Keratinocyte (primary cell): ENCODE data around the gene TAOK3. TPM values are rescaled to one million over a fixed set of nuclear protein-coding genes. Genes with fewer than 3 reads are reported as not detected.
A peak's percentile ranks its signal among the peaks of the same experiment; 100 is the strongest.

Experiments
- DNase-seq: peaks from one replicate; pipeline ENCODE4 v3.0.0-alpha.2; 2011; ENCODE audit warnings: low read depth, missing footprints, low spot score
- FAIRE-seq: peaks from 2 replicates; lab custom pipeline; 2011; peaks lifted over from hg19 to GRCh38; lab: Jason Lieb, UNC
- H2AFZ ChIP-seq: 2 replicates; pipeline ENCODE4 v1.6.0; 2012; ENCODE audit warnings: low read length, control low read depth, inconsistent platforms; ENCODE audit not compliant: control insufficient read depth
- H3K27ac ChIP-seq: 2 replicates; pipeline ENCODE4 v1.5.1; 2011; ENCODE audit warnings: low read length; ENCODE audit not compliant: control insufficient read depth, insufficient read depth
- H3K27me3 ChIP-seq: 3 replicates; pipeline ENCODE4 v1.6.0; 2011; ENCODE audit warnings: low read length; ENCODE audit not compliant: control insufficient read depth, insufficient read depth; ENCODE audit errors: extremely low read depth
- H3K36me3 ChIP-seq, 2 experiments: 2 replicates in 1 of 2; 3 replicates in 1 of 2; pipeline ENCODE4 v1.5.1; 2011; ENCODE audit warnings: low read length in 2 of 2, mild to moderate bottlenecking in 1 of 2; ENCODE audit not compliant: control insufficient read depth in 2 of 2, insufficient read depth in 2 of 2; ENCODE audit errors: extremely low read depth in 1 of 2
- H3K4me1 ChIP-seq: 3 replicates; pipeline ENCODE4 v1.5.1; 2011; ENCODE audit warnings: low read length; ENCODE audit not compliant: control insufficient read depth, insufficient read depth; ENCODE audit errors: extremely low read depth
- H3K4me2 ChIP-seq: 3 replicates; pipeline ENCODE4 v1.6.0; 2011; ENCODE audit warnings: low read depth, low read length; ENCODE audit not compliant: control insufficient read depth, insufficient read depth; ENCODE audit errors: extremely low read depth
- H3K4me3 ChIP-seq, 3 experiments: fragments of 200-600 bp in 1 of 3; sonication (generic) in 1 of 3; 2 replicates in 2 of 3; 3 replicates in 1 of 3; pipeline ENCODE4 v1.5.1; 2011 to 2016; ENCODE audit warnings: low read length in 3 of 3, mild to moderate bottlenecking in 3 of 3, control low read depth in 2 of 3, inconsistent platforms in 1 of 3, low read depth in 1 of 3, mixed read lengths in 1 of 3, mixed run types in 1 of 3, moderate library complexity in 1 of 3; ENCODE audit not compliant: control insufficient read depth in 2 of 3, insufficient read depth in 2 of 3; ENCODE audit errors: extremely low read depth in 1 of 3
- H3K79me2 ChIP-seq: 2 replicates; pipeline ENCODE4 v1.6.0; 2012; ENCODE audit warnings: low read length; ENCODE audit not compliant: control insufficient read depth, insufficient read depth
- H3K9ac ChIP-seq: 3 replicates; pipeline ENCODE4 v1.6.0; 2011; ENCODE audit warnings: low read length; ENCODE audit not compliant: control insufficient read depth, insufficient read depth; ENCODE audit errors: extremely low read depth
- H3K9me1 ChIP-seq: 3 replicates; pipeline ENCODE4 v1.6.0; 2011; ENCODE audit warnings: low read length; ENCODE audit not compliant: control insufficient read depth, insufficient read depth; ENCODE audit errors: extremely low read depth
- H3K9me3 ChIP-seq: 2 replicates; pipeline ENCODE4 v1.5.1; 2012; ENCODE audit warnings: low read depth, low read length; ENCODE audit not compliant: control insufficient read depth
- H4K20me1 ChIP-seq: 3 replicates; pipeline ENCODE4 v1.6.0; 2011; ENCODE audit warnings: low read length; ENCODE audit not compliant: control insufficient read depth, insufficient read depth; ENCODE audit errors: extremely low read depth
- EZH2 ChIP-seq: IDR thresholded peaks from one replicate; pipeline ENCODE4 v1.6.1; 2012; ENCODE audit warnings: inconsistent platforms, mild to moderate bottlenecking, low read length, moderate library complexity
- dilution Hi-C: fragments of 300-500 bp; cut with MboI; formaldehyde crosslinking; loops from one replicate; pipeline ENCODE4 v1.7.0; 2020; ENCODE audit warnings: low sequenced_read_pairs; ENCODE audit not compliant: extremely low pct_ligation_motif_present
- polyA plus RNA-seq, 5 experiments: library from polyadenylated mRNA; depleted of rRNA in 3 of 5; stranded (reverse) in 3 of 5; stranded (forward) in 1 of 5; unstranded in 1 of 5; fragments of >200 nt; gene quantifications; 1 replicate in 1 of 5; 2 replicates in 3 of 5; 3 replicates in 1 of 5; pipeline versions ENCODE4 v1.2.1 to v1.2.3, GENCODE V29; 2011 to 2012; ENCODE audit warnings: missing spikeins in 2 of 5, low read depth in 1 of 5, low replicate concordance in 1 of 5
- TF ChIP-seq, protein P1 (sequence below), 3 experiments: IDR thresholded peaks in 1 of 3; conservative IDR thresholded peaks in 1 of 3; optimal IDR thresholded peaks in 1 of 3; 2 replicates in 2 of 3; 3 replicates in 1 of 3; pipeline versions ENCODE3 to v1.5.1; 2011; ENCODE audit warnings: low read length in 3 of 3, mild to moderate bottlenecking in 3 of 3, moderate library complexity in 2 of 3, control low read depth in 1 of 3, inconsistent platforms in 1 of 3; ENCODE audit not compliant: insufficient read depth in 2 of 3; ENCODE audit errors: extremely low read depth in 1 of 3

The TAOK3 gene
- polyA plus RNA-seq, 1 donor (not counting 4 experiments of a cell fraction or from before 2014, with no cell fraction given): 35.0 TPM

DNA sequence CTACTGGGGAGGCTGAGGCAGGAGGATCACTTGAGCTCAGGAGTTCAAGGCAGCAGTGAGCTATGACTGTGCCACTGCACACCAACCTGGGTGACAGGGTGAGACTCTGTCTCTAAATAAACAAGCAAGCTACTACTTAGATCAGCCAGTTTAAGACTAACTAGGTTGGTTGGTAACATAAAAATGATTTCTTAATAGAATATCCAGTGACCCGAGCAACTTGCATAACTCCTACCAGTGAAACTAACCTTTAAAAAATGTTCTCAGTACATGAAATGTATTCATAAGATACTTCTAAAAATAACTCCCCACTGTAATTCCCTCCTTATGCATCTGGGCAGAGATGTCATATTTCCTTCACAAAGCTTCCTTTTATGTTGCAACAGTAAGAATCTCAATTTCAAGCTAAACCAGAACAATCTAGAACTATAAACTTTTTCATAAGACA is 15.9 kb downstream of the TAOK3 start:
- no peaks in the 10 kb centered on the region for H3K9me1 ChIP-seq
- TF ChIP-seq, protein P1, sequence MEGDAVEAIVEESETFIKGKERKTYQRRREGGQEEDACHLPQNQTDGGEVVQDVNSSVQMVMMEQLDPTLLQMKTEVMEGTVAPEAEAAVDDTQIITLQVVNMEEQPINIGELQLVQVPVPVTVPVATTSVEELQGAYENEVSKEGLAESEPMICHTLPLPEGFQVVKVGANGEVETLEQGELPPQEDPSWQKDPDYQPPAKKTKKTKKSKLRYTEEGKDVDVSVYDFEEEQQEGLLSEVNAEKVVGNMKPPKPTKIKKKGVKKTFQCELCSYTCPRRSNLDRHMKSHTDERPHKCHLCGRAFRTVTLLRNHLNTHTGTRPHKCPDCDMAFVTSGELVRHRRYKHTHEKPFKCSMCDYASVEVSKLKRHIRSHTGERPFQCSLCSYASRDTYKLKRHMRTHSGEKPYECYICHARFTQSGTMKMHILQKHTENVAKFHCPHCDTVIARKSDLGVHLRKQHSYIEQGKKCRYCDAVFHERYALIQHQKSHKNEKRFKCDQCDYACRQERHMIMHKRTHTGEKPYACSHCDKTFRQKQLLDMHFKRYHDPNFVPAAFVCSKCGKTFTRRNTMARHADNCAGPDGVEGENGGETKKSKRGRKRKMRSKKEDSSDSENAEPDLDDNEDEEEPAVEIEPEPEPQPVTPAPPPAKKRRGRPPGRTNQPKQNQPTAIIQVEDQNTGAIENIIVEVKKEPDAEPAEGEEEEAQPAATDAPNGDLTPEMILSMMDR (optimal IDR thresholded peaks at IDR 0.05 in 1 of 3, IDR thresholded peaks at IDR 0.05 in 1 of 3, conservative IDR thresholded peaks at IDR 0.05 in 1 of 3; ENCODE audit: extremely low read depth in 1 of 3, insufficient read depth in 2 of 3, low read length in 3 of 3): no peak
- TF ChIP-seq EZH2: no peak
- H3K27me3 ChIP-seq: no peaks in the 10 kb centered on the region
- peak overlapping the region; percentile 77 for H3K27ac ChIP-seq
- H3K4me3 ChIP-seq: no peak overlapping the region
- H3K36me3 ChIP-seq: no peaks in the 10 kb centered on the region
- H3K9me3 ChIP-seq: no peaks in the 10 kb centered on the region
- H3K79me2 ChIP-seq: peaks cover 64% of the 10 kb centered on the region
- H2AFZ ChIP-seq: no peak overlapping the region
- H3K4me1 ChIP-seq: peaks cover 30% of the 10 kb centered on the region
- H3K9ac ChIP-seq: peak overlapping the region; percentile 29
- FAIRE-seq (peak; percentile 43), DNase-seq (no peak)
- dilution Hi-C loops: no loop called here
- peak overlapping the region; percentile 61 for H3K4me2 ChIP-seq
- H4K20me1 ChIP-seq: no peaks in the 10 kb centered on the region

DNA sequence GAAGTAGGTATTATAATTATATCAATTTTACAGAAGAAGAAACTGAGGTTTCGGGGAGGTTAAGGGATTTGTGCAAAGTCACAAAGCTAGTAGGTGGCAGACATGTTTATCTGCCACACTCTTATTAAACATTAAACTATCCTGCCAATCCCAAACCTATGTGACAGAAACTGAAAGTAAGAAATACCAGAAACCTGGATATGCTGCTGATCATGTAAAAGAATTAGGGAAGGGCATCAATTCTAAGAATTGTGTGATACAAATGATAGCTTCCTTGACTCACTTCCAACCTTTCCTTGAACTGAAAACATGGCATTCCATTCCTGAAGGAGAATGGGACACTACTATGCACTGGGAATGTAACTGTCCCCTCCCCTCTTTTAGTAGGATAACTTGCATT is 16.9 kb downstream of the TAOK3 start:
- TF ChIP-seq EZH2: no peak
- TF ChIP-seq, protein P1 (optimal IDR thresholded peaks at IDR 0.05 in 1 of 3, IDR thresholded peaks at IDR 0.05 in 1 of 3, conservative IDR thresholded peaks at IDR 0.05 in 1 of 3; ENCODE audit: extremely low read depth in 1 of 3, insufficient read depth in 2 of 3, low read length in 3 of 3): no peak
- Histone ChIP-seq H3K9ac (no peak overlapping the region), H3K4me3 (no peak overlapping the region), H3K79me2 (peaks cover 68% of the 10 kb centered on the region), H3K27me3 (no peaks in the 10 kb centered on the region), H3K9me1 (no peaks in the 10 kb centered on the region), H3K9me3 (no peaks in the 10 kb centered on the region), H4K20me1 (no peaks in the 10 kb centered on the region), H3K4me2 (no peak overlapping the region), H3K36me3 (no peaks in the 10 kb centered on the region), H2AFZ (no peak overlapping the region), H3K4me1 (peaks cover 25% of the 10 kb centered on the region), H3K27ac (peak overlapping the region; percentile 38)
- DNase-seq (no peak), FAIRE-seq (no peak)
- dilution Hi-C loops: no loop called here
